GM20000 (cell line): Measurements from ENCODE around the gene TNFAIP1.

Source experiments
- DNase-seq: peaks from one replicate; pipeline ENCODE4 v3.0.0; 2012; ENCODE audit warnings: low spot score
- CTCF ChIP-seq: IDR thresholded peaks from 2 replicates; pipeline ENCODE4 v1.5.1; 2012; ENCODE audit warnings: mild to moderate bottlenecking, control low read depth; ENCODE audit errors: extremely low read depth, missing control alignments

TNFAIP1 gene

GRCh38 chr17:28394337-28395116, 59.0 kb downstream of the TNFAIP1 start:
- TF ChIP-seq CTCF = no peak
- DNase-seq = no peak

- no peak for DNase-seq
- TF ChIP-seq CTCF = no peak
Observed at GRCh38 chr17:28395426-28395825, 59.9 kb downstream of the TNFAIP1 start.

GRCh38 chr17:28395968-28396367, 60.4 kb downstream of the TNFAIP1 start:
- DNase-seq = no peak
- TF ChIP-seq CTCF = no peak
